WTC11 (cell line): Measurements from ENCODE around the gene SHC2. TPM values are rescaled to one million over a fixed set of nuclear protein-coding genes. Genes with fewer than 3 reads are reported as not detected.

Source experiments
- ATAC-seq: fragments of 200-7000 bp; cut with Tn5 transposase; 2 replicates; pipeline ENCODE4 v1.10.0; 2021; ENCODE audit warnings: mild to moderate bottlenecking, moderate library complexity
- CTCF ChIA-PET: fragments of 300-600 bp; sonication (Branson Sonifier 250); formaldehyde crosslinking; loops from one replicate; lab custom pipeline; 2021; ENCODE audit warnings: antibody characterized with exemption; lab: Charles Lee
- POLR2A ChIA-PET: fragments of 350-600 bp; sonication (Branson Sonifier 250); formaldehyde crosslinking; loops from one replicate; lab custom pipeline; 2021; ENCODE audit warnings: antibody characterized with exemption; lab: Charles Lee
- DNase-seq: peaks from one replicate; pipeline ENCODE4 v3.0.0; 2021; ENCODE audit warnings: low spot score
- H3K27ac Mint-ChIP-seq: 2 replicates; pipeline ENCODE4 v1.8.0; 2021; ENCODE audit warnings: mixed read lengths
- H3K27me3 Mint-ChIP-seq: 2 replicates; pipeline ENCODE4 v1.8.0; 2021; ENCODE audit warnings: low read depth, mild to moderate bottlenecking, moderate library complexity, mixed read lengths
- H3K36me3 Mint-ChIP-seq: 2 replicates; pipeline ENCODE4 v1.8.0; 2021; ENCODE audit warnings: mixed read lengths
- H3K4me1 Mint-ChIP-seq: 2 replicates; pipeline ENCODE4 v1.8.0; 2022; ENCODE audit warnings: mixed read lengths
- H3K4me3 Mint-ChIP-seq: 2 replicates; pipeline ENCODE4 v1.8.0; 2021; ENCODE audit warnings: mild to moderate bottlenecking, moderate library complexity, mixed read lengths
- H3K9me3 Mint-ChIP-seq: 2 replicates; pipeline ENCODE4 v1.8.0; 2021; ENCODE audit warnings: mixed read lengths
- AFF4 ChIP-seq: sonication (generic); formaldehyde crosslinking; IDR thresholded peaks from 2 replicates; pipeline ENCODE4 v1.8.1; 2023; ENCODE audit warnings: mild to moderate bottlenecking, missing genetic modification reagents, borderline replicate concordance
- CREM ChIP-seq: sonication (generic); formaldehyde crosslinking; IDR thresholded peaks from 2 replicates; pipeline ENCODE4 v1.8.1; 2022; ENCODE audit warnings: mild to moderate bottlenecking, missing genetic modification reagents, moderate library complexity
- CTCF ChIP-seq: fragments of 200-600 bp; IDR thresholded peaks from 2 replicates; pipeline ENCODE4 v1.8.0; 2022; ENCODE audit warnings: antibody characterized with exemption
- E2F4 ChIP-seq: sonication (generic); formaldehyde crosslinking; IDR thresholded peaks from 2 replicates; pipeline ENCODE4 v1.8.1; 2022; ENCODE audit warnings: low read depth, mild to moderate bottlenecking, moderate library complexity, missing genetic modification reagents, borderline replicate concordance
- E2F5 ChIP-seq: sonication (generic); formaldehyde crosslinking; IDR thresholded peaks from 2 replicates; pipeline ENCODE4 v1.8.1; 2022; ENCODE audit warnings: mild to moderate bottlenecking, moderate library complexity, missing genetic modification reagents
- ELF4 ChIP-seq: sonication (generic); formaldehyde crosslinking; IDR thresholded peaks from 2 replicates; pipeline ENCODE4 v1.8.1; 2022; ENCODE audit warnings: low read depth, mild to moderate bottlenecking, moderate library complexity, missing genetic modification reagents
- IRF1 ChIP-seq: sonication (generic); formaldehyde crosslinking; IDR thresholded peaks from 2 replicates; pipeline ENCODE4 v1.8.0; 2023; ENCODE audit warnings: missing genetic modification reagents
- JAZF1 ChIP-seq: fragments of 250-450 bp; sonication (Bioruptor Pico); IDR thresholded peaks from 2 replicates; pipeline ENCODE4 v1.9.0; 2021; ENCODE audit warnings: moderate library complexity, mild to moderate bottlenecking, inconsistent platforms
- NR1H2 ChIP-seq: sonication (generic); formaldehyde crosslinking; IDR thresholded peaks from 2 replicates; pipeline ENCODE4 v1.9.0; 2021; ENCODE audit warnings: mild to moderate bottlenecking, moderate library complexity, missing genetic modification reagents
- OVOL2 ChIP-seq: fragments of 250-450 bp; sonication (Bioruptor Pico); IDR thresholded peaks from 2 replicates; pipeline ENCODE4 v1.9.0; 2021; ENCODE audit warnings: mild to moderate bottlenecking, borderline replicate concordance
- RORB ChIP-seq: fragments of 250-450 bp; sonication (Bioruptor Pico); IDR thresholded peaks from 2 replicates; pipeline ENCODE4 v1.9.0; 2021; ENCODE audit warnings: mild to moderate bottlenecking
- SMAD3 ChIP-seq: sonication (generic); formaldehyde crosslinking; IDR thresholded peaks from 2 replicates; pipeline ENCODE4 v1.8.0; 2022; ENCODE audit warnings: missing genetic modification reagents, mild to moderate bottlenecking, borderline replicate concordance
- TP53 ChIP-seq: sonication (generic); formaldehyde crosslinking; IDR thresholded peaks from 2 replicates; pipeline ENCODE4 v1.8.1; 2023; ENCODE audit warnings: mild to moderate bottlenecking, missing genetic modification reagents
- ZNF416 ChIP-seq: fragments of 250-450 bp; sonication (Bioruptor Pico); IDR thresholded peaks from 2 replicates; pipeline ENCODE4 v1.9.0; 2021; ENCODE audit warnings: mild to moderate bottlenecking, inconsistent platforms
- total RNA-seq: library from RNA; stranded (reverse); gene quantifications from 3 replicates; pipeline ENCODE4 v1.2.3, GENCODE V29; 2021
- TF ChIP-seq, protein P1 (sequence below): sonication (generic); formaldehyde crosslinking; IDR thresholded peaks from 2 replicates; pipeline ENCODE4 v1.8.1; 2023; ENCODE audit warnings: mild to moderate bottlenecking, missing genetic modification reagents
- TF ChIP-seq, protein P2 (sequence below): sonication (generic); formaldehyde crosslinking; IDR thresholded peaks from 2 replicates; pipeline ENCODE4 v1.8.0; 2022; ENCODE audit warnings: mild to moderate bottlenecking, missing genetic modification reagents
- TF ChIP-seq, protein P3 (sequence below): sonication (generic); formaldehyde crosslinking; IDR thresholded peaks from 2 replicates; pipeline ENCODE4 v1.8.0; 2023; ENCODE audit warnings: missing genetic modification reagents, mild to moderate bottlenecking, borderline replicate concordance

Gene SHC2
- total RNA-seq, 1 experiment from 2014 or later = 8.4 TPM

- H3K9me3 Mint-ChIP-seq = peaks cover 5% of the 10 kb centered on the region
- H3K4me3 Mint-ChIP-seq = no peak overlapping the region
- no peaks in the 10 kb centered on the region for H3K27me3 Mint-ChIP-seq
- no peak overlapping the region for H3K27ac Mint-ChIP-seq
- H3K4me1 Mint-ChIP-seq = no peaks in the 10 kb centered on the region; the same call in 1 of the 2 replicates
- TF ChIP-seq E2F5 (CRISPR knock-in tag) (no peak), ZNF416 (CRISPR knock-in tag) (no peak), CREM (no peak), SMAD3 (CRISPR knock-in tag) (no peak), ELF4 (CRISPR knock-in tag) (no peak), E2F4 (CRISPR knock-in tag) (no peak), AFF4 (CRISPR knock-in tag) (no peak), TP53 (CRISPR knock-in tag) (no peak), OVOL2 (CRISPR knock-in tag) (no peak), IRF1 (no peak), JAZF1 (no peak), CTCF (no peak), RORB (CRISPR knock-in tag) (no peak), NR1H2 (CRISPR knock-in tag) (no peak)
- TF ChIP-seq, protein P1, sequence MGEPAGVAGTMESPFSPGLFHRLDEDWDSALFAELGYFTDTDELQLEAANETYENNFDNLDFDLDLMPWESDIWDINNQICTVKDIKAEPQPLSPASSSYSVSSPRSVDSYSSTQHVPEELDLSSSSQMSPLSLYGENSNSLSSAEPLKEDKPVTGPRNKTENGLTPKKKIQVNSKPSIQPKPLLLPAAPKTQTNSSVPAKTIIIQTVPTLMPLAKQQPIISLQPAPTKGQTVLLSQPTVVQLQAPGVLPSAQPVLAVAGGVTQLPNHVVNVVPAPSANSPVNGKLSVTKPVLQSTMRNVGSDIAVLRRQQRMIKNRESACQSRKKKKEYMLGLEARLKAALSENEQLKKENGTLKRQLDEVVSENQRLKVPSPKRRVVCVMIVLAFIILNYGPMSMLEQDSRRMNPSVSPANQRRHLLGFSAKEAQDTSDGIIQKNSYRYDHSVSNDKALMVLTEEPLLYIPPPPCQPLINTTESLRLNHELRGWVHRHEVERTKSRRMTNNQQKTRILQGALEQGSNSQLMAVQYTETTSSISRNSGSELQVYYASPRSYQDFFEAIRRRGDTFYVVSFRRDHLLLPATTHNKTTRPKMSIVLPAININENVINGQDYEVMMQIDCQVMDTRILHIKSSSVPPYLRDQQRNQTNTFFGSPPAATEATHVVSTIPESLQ (CRISPR knock-in tag) = no peak
- TF ChIP-seq, protein P2, sequence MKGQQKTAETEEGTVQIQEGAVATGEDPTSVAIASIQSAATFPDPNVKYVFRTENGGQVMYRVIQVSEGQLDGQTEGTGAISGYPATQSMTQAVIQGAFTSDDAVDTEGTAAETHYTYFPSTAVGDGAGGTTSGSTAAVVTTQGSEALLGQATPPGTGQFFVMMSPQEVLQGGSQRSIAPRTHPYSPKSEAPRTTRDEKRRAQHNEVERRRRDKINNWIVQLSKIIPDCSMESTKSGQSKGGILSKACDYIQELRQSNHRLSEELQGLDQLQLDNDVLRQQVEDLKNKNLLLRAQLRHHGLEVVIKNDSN = no peak
- TF ChIP-seq, protein P3, sequence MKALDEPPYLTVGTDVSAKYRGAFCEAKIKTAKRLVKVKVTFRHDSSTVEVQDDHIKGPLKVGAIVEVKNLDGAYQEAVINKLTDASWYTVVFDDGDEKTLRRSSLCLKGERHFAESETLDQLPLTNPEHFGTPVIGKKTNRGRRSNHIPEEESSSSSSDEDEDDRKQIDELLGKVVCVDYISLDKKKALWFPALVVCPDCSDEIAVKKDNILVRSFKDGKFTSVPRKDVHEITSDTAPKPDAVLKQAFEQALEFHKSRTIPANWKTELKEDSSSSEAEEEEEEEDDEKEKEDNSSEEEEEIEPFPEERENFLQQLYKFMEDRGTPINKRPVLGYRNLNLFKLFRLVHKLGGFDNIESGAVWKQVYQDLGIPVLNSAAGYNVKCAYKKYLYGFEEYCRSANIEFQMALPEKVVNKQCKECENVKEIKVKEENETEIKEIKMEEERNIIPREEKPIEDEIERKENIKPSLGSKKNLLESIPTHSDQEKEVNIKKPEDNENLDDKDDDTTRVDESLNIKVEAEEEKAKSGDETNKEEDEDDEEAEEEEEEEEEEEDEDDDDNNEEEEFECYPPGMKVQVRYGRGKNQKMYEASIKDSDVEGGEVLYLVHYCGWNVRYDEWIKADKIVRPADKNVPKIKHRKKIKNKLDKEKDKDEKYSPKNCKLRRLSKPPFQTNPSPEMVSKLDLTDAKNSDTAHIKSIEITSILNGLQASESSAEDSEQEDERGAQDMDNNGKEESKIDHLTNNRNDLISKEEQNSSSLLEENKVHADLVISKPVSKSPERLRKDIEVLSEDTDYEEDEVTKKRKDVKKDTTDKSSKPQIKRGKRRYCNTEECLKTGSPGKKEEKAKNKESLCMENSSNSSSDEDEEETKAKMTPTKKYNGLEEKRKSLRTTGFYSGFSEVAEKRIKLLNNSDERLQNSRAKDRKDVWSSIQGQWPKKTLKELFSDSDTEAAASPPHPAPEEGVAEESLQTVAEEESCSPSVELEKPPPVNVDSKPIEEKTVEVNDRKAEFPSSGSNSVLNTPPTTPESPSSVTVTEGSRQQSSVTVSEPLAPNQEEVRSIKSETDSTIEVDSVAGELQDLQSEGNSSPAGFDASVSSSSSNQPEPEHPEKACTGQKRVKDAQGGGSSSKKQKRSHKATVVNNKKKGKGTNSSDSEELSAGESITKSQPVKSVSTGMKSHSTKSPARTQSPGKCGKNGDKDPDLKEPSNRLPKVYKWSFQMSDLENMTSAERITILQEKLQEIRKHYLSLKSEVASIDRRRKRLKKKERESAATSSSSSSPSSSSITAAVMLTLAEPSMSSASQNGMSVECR (CRISPR knock-in tag) = no peak
- no peak for DNase-seq
- CTCF ChIA-PET = no interaction called here
- ATAC-seq = no peak
- H3K36me3 Mint-ChIP-seq = 0 out of 2 replicates have a peak, but pooled peaks cover 7% of the 10 kb centered on the region
- POLR2A ChIA-PET = no interaction called here
Observed at GRCh38 chr19:442085-442484, 18.7 kb downstream of the SHC2 start.
